NCI-H1694 (cell line): ENCODE results near the gene TPD52L1.
"Not testable (repeated sequence)": the region's sequence is repeated elsewhere in the genome, so short reads cannot be mapped to it uniquely, and the experiment has no call there.

ENCODE experiments used
- DNase-seq: peaks from one replicate; lab custom pipeline; 2025; lab: John Stamatoyannopoulos, UW

Gene TPD52L1

DNA sequence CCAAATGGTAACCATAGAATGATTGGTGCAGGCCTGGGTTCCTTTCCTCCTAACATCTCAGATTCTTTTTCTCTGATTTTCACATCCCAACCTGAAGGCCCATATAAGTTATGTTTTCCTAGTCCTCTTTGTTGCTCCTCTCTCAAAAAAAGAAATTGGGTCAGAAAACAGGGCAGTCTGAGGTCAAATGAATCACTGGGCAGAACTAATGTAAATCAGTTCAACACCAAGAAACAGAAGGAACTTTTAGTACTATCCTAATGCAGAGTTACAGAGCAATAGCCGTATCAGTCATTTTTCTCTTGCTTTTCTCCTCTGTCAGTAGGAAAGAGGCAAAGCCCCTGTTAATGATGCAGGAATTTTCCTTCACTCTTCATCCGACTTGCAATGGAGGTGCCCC lies 11.0 kb upstream of the TPD52L1 start:
- DNase-seq, result no peak

DNA sequence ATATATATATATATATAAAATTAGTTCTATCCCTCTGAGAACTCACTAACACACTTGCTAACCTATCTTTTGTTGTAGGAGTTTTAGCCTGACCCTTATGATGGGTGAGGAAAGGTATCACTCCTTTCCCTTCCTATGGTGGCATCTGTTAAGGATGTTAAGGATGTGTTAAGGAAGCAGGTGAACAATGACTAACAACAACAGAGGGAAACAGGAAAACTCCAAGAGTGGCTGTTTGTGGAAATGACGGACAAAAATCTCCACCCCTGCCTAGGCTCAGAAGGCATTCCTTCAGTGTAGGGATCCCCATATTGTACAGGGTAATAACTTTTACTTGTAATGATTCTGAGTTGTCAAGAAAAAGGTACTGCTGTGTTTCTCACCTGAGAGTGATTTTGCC lies 8.8 kb upstream of the TPD52L1 start:
- no peak for DNase-seq

DNA sequence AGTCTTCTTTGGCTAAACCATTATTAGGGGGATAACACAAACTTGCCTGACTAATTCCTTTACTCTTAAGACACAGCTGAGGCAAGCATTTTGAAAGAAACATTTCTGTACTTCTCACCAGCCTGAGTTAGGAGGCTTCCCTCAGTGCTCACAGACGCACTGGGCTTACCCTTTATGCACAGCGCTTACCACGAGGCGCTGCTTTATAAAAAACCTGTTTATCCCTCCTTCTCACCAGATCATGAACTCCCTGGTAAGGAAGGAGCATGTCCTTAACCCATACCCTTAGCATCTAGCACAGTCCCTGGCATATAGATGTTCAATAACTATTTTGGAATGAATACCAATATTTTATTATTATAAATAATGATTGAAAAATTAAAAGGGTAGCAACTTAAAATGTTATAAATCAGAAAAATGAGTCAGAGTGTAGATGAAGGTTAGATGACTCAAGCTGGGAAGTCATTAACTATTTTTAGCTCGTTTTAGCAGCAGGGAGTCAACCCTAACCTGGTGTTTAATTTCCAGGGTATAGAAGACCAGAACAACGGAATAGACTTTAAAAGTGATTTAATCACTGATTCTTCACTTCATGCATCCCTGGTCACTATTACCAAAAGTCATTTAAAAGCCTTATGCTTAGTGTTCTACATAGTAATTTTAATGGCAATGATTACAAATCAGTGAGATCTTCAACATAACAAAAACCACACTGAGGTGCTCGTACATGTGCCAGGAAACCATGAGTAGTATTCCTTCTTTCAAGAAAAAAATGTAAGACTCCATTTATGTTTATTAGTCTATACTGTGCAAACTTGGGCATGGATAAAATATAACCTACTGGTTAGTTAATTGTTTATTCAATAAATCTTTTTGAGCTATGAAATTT lies 4.1 kb upstream of the TPD52L1 start:
- DNase-seq, result no peak

DNA sequence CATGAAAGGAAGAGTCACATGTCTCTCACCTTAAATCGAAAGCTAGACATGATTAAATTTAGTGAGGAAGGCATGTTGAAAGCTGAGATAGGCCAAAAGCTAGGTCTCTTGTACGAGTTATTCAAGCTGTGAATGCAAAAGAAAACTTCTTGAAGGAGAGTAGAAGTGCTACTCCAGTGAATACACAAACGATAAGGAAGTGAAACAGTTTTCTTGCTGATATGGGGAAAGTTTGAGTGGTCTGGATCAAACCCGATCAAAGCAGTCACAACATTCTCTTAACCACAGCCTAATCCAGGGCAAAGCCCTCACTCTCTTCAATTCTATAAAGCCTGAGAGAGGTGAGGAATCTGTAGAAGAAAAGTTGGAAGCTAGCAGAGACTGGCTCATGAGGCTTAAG lies 1.9 kb upstream of the TPD52L1 start:
- no peak for DNase-seq

DNA sequence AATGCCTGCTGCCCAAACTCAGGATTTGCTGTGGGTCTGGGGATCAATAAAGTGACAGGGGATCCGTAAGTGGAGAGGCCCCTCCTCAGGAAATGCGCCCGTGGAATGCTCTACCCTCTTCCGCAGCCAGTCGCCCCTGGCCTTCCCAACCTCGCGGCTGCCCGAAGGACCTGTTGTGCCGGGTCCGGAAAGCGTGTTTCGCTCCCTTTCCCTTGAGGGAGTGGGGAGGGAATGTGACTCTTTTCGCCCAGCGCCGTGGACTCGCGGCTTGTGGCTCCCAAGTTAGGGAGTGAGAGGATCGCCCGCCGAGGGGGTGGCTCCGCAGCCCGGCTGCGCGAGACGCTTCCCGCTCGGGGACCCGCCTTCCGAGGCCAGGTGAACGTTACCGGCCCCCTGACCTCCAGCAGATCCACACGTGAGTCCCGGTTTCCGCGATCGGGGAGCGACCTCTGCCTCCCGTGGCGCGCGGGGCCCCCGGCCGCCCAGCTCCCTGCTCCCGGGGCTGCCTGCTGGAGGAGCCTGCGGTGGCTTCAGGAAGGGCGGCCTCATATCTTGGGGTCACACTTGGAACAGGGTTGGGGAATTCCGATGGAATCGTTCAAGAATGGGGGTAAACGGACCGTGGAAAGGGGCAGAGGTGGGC lies 666 bp downstream of the TPD52L1 start:
- no peak for DNase-seq

DNA sequence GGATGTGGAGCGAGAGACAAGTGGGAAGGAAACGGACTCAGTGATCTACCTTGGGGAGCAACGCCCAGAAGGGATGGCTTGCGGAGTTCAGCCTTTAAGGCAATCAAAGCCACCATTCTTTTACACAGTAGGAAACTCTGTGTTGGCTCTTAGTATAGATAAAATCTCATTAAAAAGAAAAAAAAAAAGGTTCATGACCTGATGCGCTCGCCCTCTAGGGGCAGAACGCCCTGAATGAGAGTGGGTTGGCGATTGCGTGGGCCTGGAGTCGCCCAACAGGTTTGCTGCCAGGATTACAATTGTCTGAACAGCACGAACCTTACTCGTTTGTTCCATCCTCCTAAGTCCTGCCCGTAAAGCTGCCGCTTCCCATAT lies 1.2 kb downstream of the TPD52L1 start:
- DNase-seq, result no peak

DNA sequence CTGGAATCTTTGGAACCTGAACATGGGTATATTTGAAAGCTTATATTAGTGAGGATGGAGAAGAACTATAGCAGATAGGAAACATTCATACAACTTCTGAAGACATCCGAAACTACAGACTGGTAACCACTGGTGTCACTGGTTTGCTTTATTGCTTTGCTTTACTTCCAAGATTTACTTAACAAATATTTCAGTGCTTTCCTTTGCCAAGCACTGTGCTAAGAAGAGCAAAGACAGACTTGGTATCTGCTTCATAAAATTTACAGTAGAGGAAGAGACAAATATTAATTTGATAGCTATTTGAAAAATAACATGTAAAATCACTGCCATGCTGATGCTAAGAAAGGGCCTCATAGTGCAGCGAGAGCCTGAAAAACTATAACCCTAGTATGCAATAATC lies 1.8 kb downstream of the TPD52L1 start:
- DNase-seq, result no peak

DNA sequence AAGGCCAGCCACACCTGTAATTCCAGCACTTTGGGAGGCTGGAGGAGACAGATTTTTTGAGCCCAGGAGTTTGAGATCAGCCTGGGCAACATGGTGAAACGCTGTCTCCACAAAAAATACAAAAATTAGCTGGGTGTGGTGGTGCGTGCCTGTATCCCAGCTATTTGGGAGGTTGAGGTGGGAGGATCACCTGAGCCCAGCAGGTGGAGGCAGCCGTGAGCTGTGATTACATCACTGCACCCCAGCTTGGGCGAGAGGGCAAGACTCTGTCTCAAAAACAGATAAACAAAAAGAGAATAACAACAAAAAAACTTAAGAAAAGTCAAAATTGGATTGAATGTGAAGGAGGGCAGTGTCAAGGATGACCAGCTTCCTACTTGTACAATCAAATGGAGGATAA lies 2.9 kb downstream of the TPD52L1 start:
- DNase-seq, result no peak

DNA sequence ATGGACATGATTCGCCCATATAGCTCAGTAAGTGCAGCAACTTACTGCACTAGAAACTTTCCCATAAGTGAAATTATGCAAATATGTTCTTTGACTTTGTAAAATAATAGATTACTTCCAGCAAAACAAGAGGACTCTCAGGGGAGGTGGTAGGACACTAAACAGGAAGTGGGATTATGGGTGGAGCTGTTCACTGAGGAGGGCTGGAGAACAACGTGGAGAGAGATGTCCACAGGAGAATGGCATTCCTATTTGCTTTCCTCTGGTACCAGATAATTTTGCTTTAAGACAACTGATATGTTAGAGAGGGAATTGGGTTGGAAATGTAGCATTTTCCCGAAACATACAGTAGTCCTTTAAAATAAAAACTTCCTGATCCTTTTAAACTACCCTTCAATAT lies 3.7 kb downstream of the TPD52L1 start:
- no peak for DNase-seq

DNA sequence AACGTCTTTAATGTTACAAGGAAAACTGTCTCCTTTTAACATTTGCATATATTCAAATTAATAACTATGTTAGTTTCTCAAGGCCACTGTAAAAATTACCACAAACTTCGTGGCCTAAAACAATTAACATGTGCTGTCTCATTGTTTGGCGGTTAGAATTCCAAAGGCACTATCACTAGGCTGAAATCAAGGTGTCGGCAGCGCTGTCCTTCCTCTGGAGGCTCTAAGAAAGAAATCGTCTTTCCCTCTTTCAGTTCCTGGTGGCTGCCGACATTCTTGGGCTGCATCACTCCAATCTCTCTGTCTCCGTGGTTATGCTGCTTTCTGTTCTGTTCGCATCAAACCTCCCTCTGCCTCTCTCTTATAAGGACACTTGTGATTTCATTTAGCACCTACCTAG lies 4.2 kb downstream of the TPD52L1 start:
- no peak for DNase-seq

DNA sequence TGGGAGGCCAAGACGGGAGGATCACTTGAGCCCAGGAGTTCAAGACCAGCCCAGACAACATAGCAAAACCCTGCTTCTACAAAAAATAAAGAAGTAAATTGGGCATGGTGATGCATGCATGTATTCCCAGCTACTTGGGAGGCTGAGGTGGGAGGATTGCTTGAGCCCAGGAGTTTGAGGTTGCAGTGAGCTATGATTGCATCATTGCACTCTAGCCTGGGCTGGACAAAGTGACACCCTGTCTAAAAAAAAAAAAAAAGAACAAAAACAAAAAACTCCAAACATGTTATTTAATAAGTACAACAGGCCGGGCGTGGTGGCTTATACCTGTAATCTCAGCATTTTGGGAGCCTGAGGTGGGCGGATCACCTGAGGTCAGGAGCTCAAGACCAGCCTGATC lies 9.8 kb downstream of the TPD52L1 start:
- DNase-seq, result not testable (repeated sequence)

DNA sequence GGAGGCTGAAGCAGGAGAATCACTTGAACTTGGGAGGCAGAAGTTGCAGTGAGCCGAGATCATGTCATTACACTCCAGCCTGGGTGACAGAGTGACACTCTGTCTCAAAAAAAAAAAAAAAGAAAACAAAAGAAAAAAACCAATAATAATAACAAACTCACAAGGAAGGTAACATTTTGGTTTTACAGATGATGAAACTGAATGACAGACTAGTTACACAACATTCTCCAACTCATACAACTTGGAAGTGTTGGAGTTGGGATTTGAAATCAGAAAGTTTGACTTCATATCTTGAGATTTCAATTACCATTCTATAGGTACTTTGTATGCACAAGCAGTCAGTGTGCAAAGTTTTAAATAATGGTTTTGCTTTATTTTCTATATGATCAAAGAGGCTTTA lies 10.2 kb downstream of the TPD52L1 start:
- DNase-seq, result no peak

DNA sequence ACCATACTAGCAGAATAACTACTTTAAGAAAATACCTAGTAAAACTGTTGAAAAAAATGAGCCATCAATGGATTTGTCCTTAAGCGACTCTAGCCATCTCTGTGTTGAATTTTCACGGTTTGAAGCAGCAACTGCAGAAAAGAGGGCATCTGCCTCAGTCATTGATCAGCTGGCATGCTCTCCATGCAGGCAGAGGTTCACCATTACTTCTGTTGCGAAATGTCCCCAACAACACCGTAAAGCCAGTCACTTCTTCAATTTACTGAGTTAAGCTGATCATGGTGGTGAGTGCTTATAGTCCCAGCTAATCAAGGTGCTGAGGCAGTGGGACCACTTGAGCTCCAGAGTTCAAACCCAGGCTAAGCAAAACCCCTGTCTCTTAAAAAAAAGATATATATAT lies 11.1 kb downstream of the TPD52L1 start:
- no peak for DNase-seq

DNA sequence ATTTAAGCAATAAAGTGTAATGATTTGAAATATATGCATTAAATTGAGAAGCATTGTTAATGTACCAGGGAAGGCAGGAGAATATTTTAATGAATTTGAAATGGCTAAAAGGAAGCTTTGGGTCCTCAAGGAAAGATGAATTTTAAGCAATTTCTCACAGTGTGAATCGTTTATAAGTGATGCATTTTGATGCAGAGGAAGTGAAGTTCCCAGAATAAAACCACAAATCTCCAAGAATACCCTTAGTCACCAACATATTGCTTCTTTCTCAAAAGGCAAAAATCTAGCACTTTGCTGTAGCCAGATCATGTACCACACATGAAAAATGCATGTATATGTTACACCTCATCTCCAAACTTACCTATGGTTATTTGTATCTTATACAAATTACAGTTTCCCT lies 11.7 kb downstream of the TPD52L1 start:
- no peak for DNase-seq

DNA sequence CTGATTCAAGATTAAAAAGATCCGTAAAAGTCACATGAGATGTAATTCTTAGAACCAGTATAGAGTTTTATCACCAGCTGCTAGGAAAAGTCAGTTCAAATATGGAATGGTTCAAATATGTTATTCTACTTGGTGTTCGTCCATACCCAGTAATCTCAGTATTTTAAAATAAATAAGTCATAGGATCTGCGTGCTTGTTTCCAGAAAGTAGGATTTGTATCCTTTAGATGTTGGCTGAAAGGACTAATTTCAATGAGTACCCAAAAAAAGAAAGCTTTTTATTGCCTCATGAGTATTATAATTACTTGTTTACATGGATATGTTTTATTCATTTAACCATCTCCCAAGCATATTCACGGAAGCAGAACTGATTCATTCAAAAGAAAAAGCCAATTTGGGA lies 12.2 kb downstream of the TPD52L1 start:
- no peak for DNase-seq

DNA sequence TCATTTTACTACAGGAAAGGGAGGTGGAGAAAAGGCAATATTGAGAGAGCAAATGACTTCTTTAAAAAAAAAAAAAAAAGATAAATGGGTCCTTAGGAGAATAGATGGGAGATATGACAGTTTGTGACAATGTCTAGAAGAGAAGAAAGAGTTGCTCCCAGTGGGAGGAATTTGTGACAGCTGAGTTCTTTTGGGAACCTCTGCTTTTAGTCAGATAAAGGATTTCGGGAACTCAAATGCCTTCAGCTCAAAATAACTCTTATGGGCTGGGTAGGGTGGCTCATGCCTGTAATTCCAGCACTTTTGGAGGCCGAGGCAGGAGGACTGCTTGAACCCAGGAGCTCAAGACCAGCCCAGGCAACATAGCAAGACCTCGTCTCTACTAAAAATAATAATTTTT lies 13.1 kb downstream of the TPD52L1 start:
- no peak for DNase-seq

DNA sequence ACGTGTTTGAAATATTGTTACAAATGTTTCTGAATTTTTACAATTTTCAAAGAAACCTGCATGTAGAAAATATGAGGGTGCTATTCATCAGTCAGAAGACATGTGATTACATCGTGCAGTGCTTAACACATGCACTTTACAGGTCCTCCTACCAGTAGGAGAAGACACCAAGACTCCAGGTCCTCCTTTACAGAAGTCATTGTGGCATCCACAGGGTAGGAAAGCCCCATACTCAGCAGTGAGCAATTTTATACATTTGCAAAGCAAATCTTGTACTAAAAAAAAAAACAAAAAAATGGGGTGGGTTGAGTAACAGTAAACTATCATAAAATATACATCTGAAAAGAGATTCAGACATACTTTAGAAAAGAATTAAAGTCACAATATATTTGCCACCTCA lies 14.0 kb downstream of the TPD52L1 start:
- DNase-seq, result no peak

DNA sequence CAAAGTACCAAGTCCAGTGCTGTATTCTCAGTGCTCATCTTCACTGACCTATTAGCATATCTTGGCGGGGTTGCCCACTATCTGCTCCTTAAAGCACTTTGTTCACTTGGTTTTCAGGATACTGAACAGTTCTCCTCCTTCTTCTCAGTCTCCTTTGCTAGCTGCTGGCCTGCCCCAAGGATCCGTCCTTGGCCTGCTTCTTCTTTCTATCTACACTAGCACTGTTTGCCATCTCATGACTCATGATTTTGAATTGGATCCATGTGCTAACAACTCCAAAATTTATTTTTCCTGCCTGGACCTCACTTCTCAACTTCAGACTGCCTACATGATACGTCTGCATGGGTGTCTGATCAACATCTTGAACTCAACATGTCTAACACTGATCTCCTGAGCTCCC lies 15.5 kb downstream of the TPD52L1 start:
- no peak for DNase-seq

DNA sequence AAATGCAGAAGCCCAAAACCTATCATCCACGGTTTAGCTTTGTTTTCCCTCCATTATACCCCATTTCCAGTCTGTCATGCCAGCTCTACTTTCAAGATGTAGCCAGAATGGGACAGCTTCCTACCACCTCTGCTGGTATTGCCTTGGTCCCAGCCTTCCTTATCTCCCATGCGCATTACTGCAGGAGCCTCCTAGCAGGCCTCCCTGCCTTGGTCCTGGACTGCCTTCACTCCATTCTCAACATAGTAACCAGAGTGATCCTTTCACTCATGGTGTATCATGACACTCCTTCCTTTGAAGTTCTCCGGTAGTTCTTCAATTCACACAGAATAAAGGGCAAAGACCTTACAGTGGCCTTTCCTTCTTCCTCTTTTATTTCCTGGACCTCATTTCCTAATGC lies 15.9 kb downstream of the TPD52L1 start:
- DNase-seq, result no peak

DNA sequence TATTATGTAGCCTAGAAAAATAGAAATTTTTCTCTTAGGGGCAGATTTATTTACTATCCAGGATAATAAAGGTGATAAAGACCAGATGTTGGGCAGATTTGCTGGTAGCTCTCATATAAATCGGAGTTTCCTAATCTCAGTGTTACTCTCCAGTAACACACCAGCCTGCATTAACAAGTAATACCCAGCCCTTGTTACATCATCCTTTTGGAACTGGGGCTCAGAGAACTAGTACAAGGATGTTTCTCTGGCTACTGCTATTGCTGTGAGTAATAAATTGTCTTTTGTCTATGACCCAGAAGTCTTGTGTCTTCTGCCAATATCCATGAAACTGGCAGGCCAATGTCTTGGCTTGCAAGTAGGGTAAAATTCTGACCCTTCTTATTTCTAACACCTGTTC lies 16.8 kb downstream of the TPD52L1 start:
- no peak for DNase-seq

DNA sequence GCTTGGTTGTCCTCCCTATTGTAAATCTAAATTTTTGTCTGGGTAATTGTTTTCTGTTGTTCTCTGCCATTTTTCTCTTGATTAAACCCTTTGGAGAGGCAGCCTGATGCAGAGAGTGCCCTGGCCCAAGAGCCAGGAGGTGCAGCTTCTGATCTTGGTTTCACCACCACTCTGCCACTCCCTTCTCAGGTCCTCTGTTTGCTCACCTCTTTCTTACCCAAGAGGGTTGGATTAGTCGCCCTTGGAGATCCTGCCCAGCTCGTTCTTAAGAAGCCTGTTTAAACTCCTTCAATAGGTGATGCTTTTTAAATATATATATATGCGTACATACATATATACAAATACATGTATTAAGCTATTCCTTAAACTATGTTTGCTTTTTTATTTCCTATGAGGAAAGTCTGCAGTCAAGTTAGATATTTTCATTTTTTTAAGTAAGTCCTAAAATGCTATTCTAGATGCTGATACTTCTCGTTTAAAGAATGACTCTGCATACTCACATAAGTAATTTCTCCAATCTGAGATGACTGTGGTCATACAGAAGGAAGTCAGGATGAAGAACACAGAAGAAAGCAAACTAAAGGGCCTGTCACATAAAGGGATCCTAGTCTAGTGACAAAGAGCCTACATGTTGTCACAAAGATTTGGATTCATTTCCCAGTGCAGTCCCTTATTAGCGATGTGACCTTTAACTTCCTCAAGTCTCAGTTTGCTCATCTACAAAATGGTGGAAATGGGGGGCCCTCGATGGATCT lies 19.9 kb downstream of the TPD52L1 start:
- no peak for DNase-seq

DNA sequence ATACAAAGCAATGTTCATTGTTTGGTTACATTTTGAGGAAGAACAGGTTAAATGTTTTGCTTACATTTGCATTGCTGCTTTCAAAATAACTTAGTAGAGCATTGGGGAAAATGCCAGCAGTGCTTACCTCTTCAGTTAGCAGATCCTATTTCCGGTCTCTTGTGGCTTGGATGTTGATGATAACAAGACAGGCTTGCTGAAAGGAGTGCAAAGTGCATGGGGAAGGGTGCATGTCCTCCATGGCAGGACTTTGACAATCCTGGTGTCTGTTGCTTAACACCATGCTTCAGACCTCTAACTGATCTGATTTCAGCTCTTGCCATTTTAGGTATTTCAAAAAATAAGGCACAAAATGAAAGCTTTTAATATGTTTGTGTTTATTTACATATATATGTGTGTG lies 21.1 kb downstream of the TPD52L1 start:
- DNase-seq, result no peak

DNA sequence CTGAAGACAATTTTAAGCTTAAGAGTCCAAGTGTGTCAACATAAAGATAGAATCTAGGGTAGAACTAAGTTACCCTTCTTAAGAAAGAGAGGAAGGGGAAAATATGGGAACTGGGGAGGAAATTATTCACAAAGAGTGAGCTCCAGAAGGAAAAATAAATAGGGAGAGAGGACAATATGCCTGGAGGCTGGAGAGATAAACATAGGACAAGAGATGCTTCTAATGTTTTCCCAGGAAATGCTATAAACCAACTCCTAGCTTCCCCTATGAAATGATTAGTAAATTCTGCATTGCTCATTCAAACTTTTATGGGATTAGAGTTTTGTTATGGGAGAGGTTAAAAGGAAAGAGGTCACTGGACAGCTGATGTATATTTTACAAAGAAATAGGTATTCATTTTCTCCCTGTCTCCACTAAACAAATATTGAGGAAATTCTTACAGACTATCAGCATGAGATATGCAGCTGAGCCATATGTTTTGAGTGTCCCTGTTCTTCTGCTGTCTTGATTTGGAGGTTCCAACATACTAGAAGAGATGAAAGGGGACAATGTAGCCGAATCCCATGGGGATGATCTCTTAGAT lies 22.0 kb downstream of the TPD52L1 start:
- DNase-seq, result no peak
